IPS-20b (cell line): ENCODE measurements around the gene TGFB1.
"Not testable (repeated sequence)": the region's sequence is repeated elsewhere in the genome, so short reads cannot be mapped to it uniquely, and the experiment has no call there.

Source experiments
- H3K27ac ChIP-seq: one replicate; pipeline ENCODE4 v1.5.1; 2013; ENCODE audit warnings: low read length
- H3K27me3 ChIP-seq: 2 replicates; pipeline ENCODE4 v1.6.1; 2013; ENCODE audit warnings: mild to moderate bottlenecking, low read length, inconsistent platforms; ENCODE audit not compliant: insufficient read depth
- H3K36me3 ChIP-seq: 2 replicates; pipeline ENCODE4 v1.6.1; 2013; ENCODE audit warnings: low read depth, mild to moderate bottlenecking, inconsistent platforms, low read length, moderate library complexity; ENCODE audit not compliant: insufficient read depth
- H3K4me1 ChIP-seq: 2 replicates; pipeline ENCODE4 v1.6.1; 2013; ENCODE audit warnings: mild to moderate bottlenecking, control low read depth, inconsistent platforms, low read length, moderate library complexity; ENCODE audit not compliant: insufficient read depth
- H3K4me3 ChIP-seq: 2 replicates; pipeline ENCODE4 v1.5.1; 2013; ENCODE audit warnings: mild to moderate bottlenecking, low read length, inconsistent platforms
- H3K9ac ChIP-seq: 2 replicates; pipeline ENCODE4 v1.6.1; 2013; ENCODE audit warnings: low read depth, mild to moderate bottlenecking, inconsistent platforms, low read length, moderate library complexity
- H3K9me3 ChIP-seq: 2 replicates; pipeline ENCODE4 v1.6.1; 2013; ENCODE audit warnings: mild to moderate bottlenecking, low read depth, low read length, inconsistent platforms; ENCODE audit not compliant: insufficient read depth

Gene TGFB1

DNA sequence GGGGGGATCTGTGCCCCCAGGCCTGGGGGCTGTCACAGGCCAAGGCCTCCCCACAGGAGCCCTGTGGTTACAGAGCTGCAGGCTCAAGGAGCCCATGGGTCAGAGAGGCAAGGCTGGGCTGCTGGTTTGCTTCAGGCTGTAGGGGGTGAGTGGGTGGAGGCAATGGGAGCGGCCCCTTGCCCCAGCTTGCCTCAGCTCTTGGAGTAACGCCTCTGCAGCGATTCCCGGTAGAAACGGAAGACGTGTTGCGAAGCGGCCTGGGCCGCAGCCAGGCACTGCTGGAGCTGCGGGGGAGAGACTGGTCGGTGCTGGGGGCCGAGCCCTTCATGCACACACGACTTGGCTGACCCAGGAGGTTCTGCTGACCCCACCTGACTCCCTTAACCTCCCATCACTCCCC lies 32.7 kb upstream of the TGFB1 start:
- H3K9ac ChIP-seq, result no peak overlapping the region
- peaks cover 33% of the 10 kb centered on the region for H3K36me3 ChIP-seq
- no peaks in the 10 kb centered on the region for H3K4me1 ChIP-seq
- no peaks in the 10 kb centered on the region for H3K27me3 ChIP-seq
- H3K27ac ChIP-seq, result no peak overlapping the region
- H3K4me3 ChIP-seq, result no peak overlapping the region
- no peaks in the 10 kb centered on the region for H3K9me3 ChIP-seq

DNA sequence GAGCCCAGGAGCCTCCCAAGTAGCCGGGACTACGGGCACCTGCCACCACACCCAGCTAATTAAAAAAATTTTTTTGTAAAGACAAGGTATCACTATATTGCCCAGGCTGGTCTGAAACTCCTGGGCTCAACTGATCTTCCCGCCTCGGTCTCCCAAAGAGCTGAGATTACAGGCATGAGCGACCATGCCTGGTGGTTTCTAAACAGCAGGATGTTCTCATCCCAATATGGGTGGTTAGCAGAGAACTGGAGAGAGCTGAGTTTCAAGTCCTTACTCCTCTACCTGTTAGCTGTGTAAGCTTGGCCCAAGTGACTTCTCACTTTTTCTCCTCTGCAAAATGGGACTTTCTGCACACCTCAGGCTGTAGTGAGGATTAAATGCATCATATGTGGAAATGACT lies 30.6 kb upstream of the TGFB1 start:
- Histone ChIP-seq H3K27me3 (no peaks in the 10 kb centered on the region), H3K36me3 (peaks cover 19% of the 10 kb centered on the region), H3K9ac (no peak overlapping the region), H3K4me1 (no peaks in the 10 kb centered on the region), H3K27ac (no peak overlapping the region), H3K4me3 (no peak overlapping the region), H3K9me3 (no peaks in the 10 kb centered on the region)

DNA sequence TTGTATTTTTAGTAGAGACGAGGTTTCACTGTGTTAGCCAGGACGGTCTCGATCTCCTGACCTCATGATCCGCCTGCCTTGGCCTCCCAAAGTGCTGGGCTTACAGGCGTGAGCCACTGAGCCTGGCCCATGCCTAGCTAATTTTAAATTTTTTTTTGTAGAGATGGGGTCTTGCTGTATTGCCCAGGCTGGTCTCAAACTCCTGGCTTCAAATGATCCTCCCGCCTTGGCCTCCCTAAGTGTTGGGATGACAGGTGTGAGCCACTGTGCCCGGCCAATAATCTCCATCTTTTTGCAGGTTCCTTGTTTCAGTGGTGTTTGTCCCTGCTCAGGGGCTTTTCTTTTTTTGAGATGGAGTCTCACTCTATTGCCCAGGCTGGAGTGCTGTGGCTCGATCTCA lies 27.8 kb upstream of the TGFB1 start:
- not testable (repeated sequence) for H3K9me3 ChIP-seq, H3K36me3 ChIP-seq, H3K27ac ChIP-seq, H3K9ac ChIP-seq, H3K27me3 ChIP-seq, H3K4me3 ChIP-seq, H3K4me1 ChIP-seq

DNA sequence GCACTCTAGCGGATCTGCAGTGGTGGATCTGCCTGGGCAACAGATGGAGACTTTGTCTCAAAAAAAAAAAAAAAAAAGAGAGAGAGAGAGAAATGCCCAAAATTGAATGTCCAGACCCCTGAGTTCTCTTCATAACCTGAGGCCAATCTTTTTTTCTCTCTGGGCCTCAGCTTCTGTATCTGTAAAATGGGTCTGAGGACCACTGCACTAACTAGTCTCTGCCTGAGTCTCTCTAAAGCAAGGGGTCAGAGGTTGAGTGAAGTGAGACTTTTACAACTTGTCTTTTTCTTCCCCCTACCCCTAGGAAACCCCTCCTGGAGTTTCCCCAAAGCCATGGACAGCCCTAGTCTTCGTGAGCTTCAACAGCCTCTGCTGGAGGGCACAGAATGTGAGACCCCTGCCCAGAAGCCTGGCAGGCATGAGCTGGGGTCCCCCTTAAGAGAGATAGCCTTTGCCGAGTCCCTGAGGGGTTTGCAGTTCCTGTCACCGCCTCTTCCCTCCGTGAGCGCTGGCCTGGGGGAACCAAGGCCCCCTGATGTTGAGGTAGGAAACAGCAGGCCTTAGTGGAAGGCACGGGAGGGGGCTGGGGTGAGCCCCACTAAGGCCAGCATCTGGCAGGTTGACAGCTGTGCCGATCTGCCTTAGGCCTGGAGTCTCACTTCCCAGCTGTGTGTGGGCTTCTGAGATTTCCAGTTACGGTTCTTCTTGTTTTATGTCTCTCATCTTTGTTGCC lies 24.4 kb upstream of the TGFB1 start:
- Histone ChIP-seq H3K36me3 (no peaks in the 10 kb centered on the region; the same call in 1 of the 2 replicates), H3K27ac (no peak overlapping the region), H3K4me1 (peaks cover 5% of the 10 kb centered on the region)

GRCh38 chr19:41376998-41377365 lies 23.3 kb upstream of the TGFB1 start:
- H3K4me1 ChIP-seq, result peaks cover 5% of the 10 kb centered on the region
- H3K27ac ChIP-seq, result no peak overlapping the region
- H3K4me3 ChIP-seq, result peak overlapping the region; percentile 66
- H3K9ac ChIP-seq, result peak overlapping the region; percentile 63; the same call in 1 of the 2 replicates
- H3K27me3 ChIP-seq, result peaks cover 10% of the 10 kb centered on the region; the same call in 1 of the 2 replicates
- H3K9me3 ChIP-seq, result no peaks in the 10 kb centered on the region
- no peaks in the 10 kb centered on the region for H3K36me3 ChIP-seq

More for the DNA sequence above, 24.4 kb upstream of the TGFB1 start:
- Histone ChIP-seq H3K27me3 (peaks cover 10% of the 10 kb centered on the region; the same call in 1 of the 2 replicates), H3K9me3 (no peaks in the 10 kb centered on the region), H3K4me3 (no peak overlapping the region), H3K9ac (no peak overlapping the region)

GRCh38 chr19:41376241-41376997 lies 22.7 kb upstream of the TGFB1 start, which contains the start of gene TMEM91:
Gene TMEM91 (plus strand): TSS chr19:41376533. CDS start chr19:41378310, 1,777 bp downstream.
- Histone ChIP-seq H3K9ac (peak within 1 kb of the TSS; percentile 63; the same call in 1 of the 2 replicates), H3K4me3 (peak within 1 kb of the TSS; percentile 66)

DNA sequence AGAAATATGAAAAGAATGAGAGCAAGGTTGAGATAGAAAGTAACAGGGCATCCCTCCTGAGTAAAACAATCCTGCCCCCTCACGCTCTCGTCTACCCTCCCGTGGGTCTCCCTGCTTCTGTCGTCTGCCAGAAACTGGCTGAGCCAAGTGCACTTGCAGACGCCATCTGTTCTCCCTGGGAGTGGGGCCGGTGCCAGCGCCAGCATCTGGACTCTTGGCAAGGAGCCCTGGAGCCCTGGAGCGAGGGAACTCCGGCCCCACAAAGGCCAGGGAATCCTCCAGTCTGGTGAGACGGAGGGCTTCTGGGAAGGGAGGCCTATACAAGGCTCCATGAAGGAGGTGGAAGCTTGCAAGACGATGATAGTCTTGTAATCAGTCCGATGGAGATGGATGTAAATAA lies 20.3 kb upstream of the TGFB1 start:
- Histone ChIP-seq H3K36me3 (no peaks in the 10 kb centered on the region), H3K27ac (no peak overlapping the region), H3K27me3 (peaks cover 10% of the 10 kb centered on the region; the same call in 1 of the 2 replicates), H3K4me1 (peaks cover 5% of the 10 kb centered on the region), H3K4me3 (no peak overlapping the region), H3K9me3 (no peaks in the 10 kb centered on the region), H3K9ac (no peak overlapping the region)

More at GRCh38 chr19:41376241-41376997, 22.7 kb upstream of the TGFB1 start, which contains the start of gene TMEM91:
- Histone ChIP-seq H3K4me1 (peaks cover 5% of the 10 kb centered on the region), H3K27me3 (peaks cover 10% of the 10 kb centered on the region; the same call in 1 of the 2 replicates), H3K36me3 (no peaks in the 10 kb centered on the region), H3K27ac (no peak within 1 kb of the TSS), H3K9me3 (no peaks in the 10 kb centered on the region)

- H3K4me1 ChIP-seq, result no peaks in the 10 kb centered on the region
- no peak overlapping the region for H3K9ac ChIP-seq
- no peaks in the 10 kb centered on the region for H3K9me3 ChIP-seq
- H3K4me3 ChIP-seq, result no peak overlapping the region
- no peaks in the 10 kb centered on the region for H3K36me3 ChIP-seq
- no peak overlapping the region for H3K27ac ChIP-seq
- H3K27me3 ChIP-seq, result peaks cover 9% of the 10 kb centered on the region; the same call in 1 of the 2 replicates
These were observed 18.8 kb upstream of the TGFB1 start for GRCh38 chr19:41372501-41372900.

GRCh38 chr19:41371541-41371940 lies 17.8 kb upstream of the TGFB1 start:
- H3K27ac ChIP-seq, result no peak overlapping the region
- no peak overlapping the region for H3K9ac ChIP-seq
- no peaks in the 10 kb centered on the region for H3K4me1 ChIP-seq
- no peak overlapping the region for H3K4me3 ChIP-seq
- H3K9me3 ChIP-seq, result no peaks in the 10 kb centered on the region
- no peaks in the 10 kb centered on the region; the same call in 1 of the 2 replicates for H3K27me3 ChIP-seq
- H3K36me3 ChIP-seq, result no peaks in the 10 kb centered on the region

GRCh38 chr19:41371119-41371518 lies 17.4 kb upstream of the TGFB1 start:
- not testable (repeated sequence) for H3K9me3 ChIP-seq, H3K9ac ChIP-seq, H3K27me3 ChIP-seq, H3K4me3 ChIP-seq, H3K36me3 ChIP-seq, H3K27ac ChIP-seq, H3K4me1 ChIP-seq

GRCh38 chr19:41369769-41370168 lies 16.0 kb upstream of the TGFB1 start:
- H3K27me3 ChIP-seq, result no peaks in the 10 kb centered on the region
- no peaks in the 10 kb centered on the region for H3K9me3 ChIP-seq
- no peak overlapping the region for H3K9ac ChIP-seq
- H3K4me1 ChIP-seq, result peaks cover under 1% of the 10 kb centered on the region; the same call in 1 of the 2 replicates
- no peak overlapping the region for H3K27ac ChIP-seq
- no peak overlapping the region for H3K4me3 ChIP-seq
- no peaks in the 10 kb centered on the region for H3K36me3 ChIP-seq
